ENCODE results near the gene CA5B. TPM values are rescaled to one million over a fixed set of nuclear protein-coding genes. Genes with fewer than 3 reads are reported as not detected.
A peak's percentile ranks its signal among the peaks of the same experiment; 100 is the strongest.
"Not testable (repeated sequence)": the region's sequence is repeated elsewhere in the genome, so short reads cannot be mapped to it uniquely, and the experiment has no call there.

The CA5B gene
- total RNA-seq, 1 donor from 2014 or later: 13.5 TPM

- DNase-seq (ENCODE audit: low spot score in 2 of 2): no peak
- H3K4me1 ChIP-seq: peaks cover 3 to 18% of the 10 kb centered on the region in 2 donors
- H3K9me3 ChIP-seq: no peaks in the 10 kb centered on the region
- no peak overlapping the region for H3K4me3 ChIP-seq
- intact Hi-C loops (cut with DNase I): no loop called here
- no peaks in the 10 kb centered on the region for H3K27me3 ChIP-seq
- no peak for TF ChIP-seq CTCF (IDR thresholded peaks at IDR 0.05)
- no peaks in the 10 kb centered on the region for H3K36me3 ChIP-seq
- no peak overlapping the region for H3K27ac ChIP-seq
Measured at GRCh38 chrX:15755091-15755490, 17.0 kb downstream of the CA5B start.

DNA sequence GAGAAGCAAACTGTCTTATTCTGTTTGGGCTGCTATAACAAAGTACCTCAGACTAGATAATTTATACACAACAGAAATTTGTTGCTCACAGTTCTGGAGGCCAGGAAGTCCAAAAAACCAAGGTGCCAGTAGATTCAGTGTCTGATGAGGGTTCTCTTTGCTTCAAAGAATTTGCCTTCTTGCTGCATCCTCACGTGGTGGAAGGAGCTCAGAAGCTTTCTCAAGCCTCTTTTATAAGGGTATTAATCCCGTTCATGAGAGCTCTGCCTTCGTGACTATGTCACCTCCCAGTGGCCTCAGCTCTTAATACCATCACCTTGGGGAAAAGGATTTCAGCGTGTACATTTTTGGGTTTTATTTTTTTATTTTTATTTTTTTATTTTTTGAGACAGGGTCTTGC, 20.1 kb downstream of the CA5B start:
- no peak for TF ChIP-seq CTCF (IDR thresholded peaks at IDR 0.05)
- Histone ChIP-seq H3K27ac (no peak overlapping the region), H3K4me1 (peaks cover 0 to under 1% of the 10 kb centered on the region in 2 donors), H3K36me3 (no peaks in the 10 kb centered on the region), H3K9me3 (no peaks in the 10 kb centered on the region), H3K4me3 (no peak overlapping the region), H3K27me3 (no peaks in the 10 kb centered on the region)
- DNase-seq (ENCODE audit: low spot score in 2 of 2): no peak
- intact Hi-C loops (cut with DNase I): no loop called here

GRCh38 chrX:15759886-15760285, 21.8 kb downstream of the CA5B start:
- H3K9me3 ChIP-seq; H3K27me3 ChIP-seq; H3K4me1 ChIP-seq; DNase-seq (ENCODE audit: low spot score in 2 of 2); H3K27ac ChIP-seq; H3K36me3 ChIP-seq; H3K4me3 ChIP-seq; intact Hi-C loops (cut with DNase I): not testable (repeated sequence)

DNA sequence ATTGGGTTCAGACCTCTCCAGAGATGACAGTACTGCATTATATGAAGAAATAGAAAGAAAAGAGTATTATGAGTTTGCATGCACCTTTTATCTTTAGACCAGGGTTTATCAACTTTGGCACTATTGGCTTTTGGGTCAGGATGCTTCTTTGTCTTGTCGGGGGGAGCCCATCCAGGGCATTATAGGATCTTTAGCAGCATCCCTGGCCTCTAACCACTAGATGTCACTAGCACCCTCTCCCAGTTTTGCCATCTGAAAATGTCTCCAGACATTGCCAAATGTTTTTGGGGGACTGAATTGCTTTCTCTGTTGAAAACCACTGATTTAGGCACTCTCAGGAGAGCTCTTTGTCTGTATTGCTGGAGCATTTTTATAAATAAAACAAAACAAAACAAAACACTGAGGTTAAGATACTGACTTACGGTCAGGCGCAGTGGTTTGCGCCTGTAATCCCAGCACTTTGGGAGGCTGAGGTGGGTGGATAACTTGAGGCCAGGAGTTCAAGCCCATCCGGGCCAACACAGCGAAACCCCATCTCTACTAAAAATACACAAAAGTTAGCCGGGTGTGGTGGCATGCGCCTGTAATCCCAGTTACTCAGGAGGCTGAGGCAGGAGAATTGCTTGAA, 23.6 kb downstream of the CA5B start:
- Histone ChIP-seq H3K27me3 (no peaks in the 10 kb centered on the region), H3K4me3 (no peak overlapping the region), H3K36me3 (peaks cover 0 to 4% of the 10 kb centered on the region in 2 donors), H3K4me1 (no peaks in the 10 kb centered on the region), H3K9me3 (no peaks in the 10 kb centered on the region), H3K27ac (no peak overlapping the region)
- intact Hi-C loops (cut with DNase I): no loop called here
- TF ChIP-seq CTCF (IDR thresholded peaks at IDR 0.05): peak; percentile 26 to 65 (median 48)
- DNase-seq (ENCODE audit: low spot score in 2 of 2): no peak

GRCh38 chrX:15769300-15769954, 31.4 kb downstream of the CA5B start:
- no peaks in the 10 kb centered on the region for H3K4me1 ChIP-seq
- H3K36me3 ChIP-seq: peaks cover 0 to 5% of the 10 kb centered on the region in 2 donors
- TF ChIP-seq CTCF (IDR thresholded peaks at IDR 0.05): no peak
- DNase-seq (ENCODE audit: low spot score in 2 of 2): no peak
- H3K27me3 ChIP-seq: no peaks in the 10 kb centered on the region
- intact Hi-C loops (cut with DNase I): no loop called here
- H3K27ac ChIP-seq: no peak overlapping the region
- H3K9me3 ChIP-seq: no peaks in the 10 kb centered on the region
- no peak overlapping the region for H3K4me3 ChIP-seq

- H3K27me3 ChIP-seq: no peaks in the 10 kb centered on the region
- no peaks in the 10 kb centered on the region for H3K4me1 ChIP-seq
- TF ChIP-seq CTCF (IDR thresholded peaks at IDR 0.05): no peak
- no peak overlapping the region for H3K4me3 ChIP-seq
- no peaks in the 10 kb centered on the region for H3K9me3 ChIP-seq
- intact Hi-C loops (cut with DNase I): no loop called here
- no peak for DNase-seq (ENCODE audit: low spot score in 2 of 2)
- peaks cover 21 to 53% of the 10 kb centered on the region in 2 donors for H3K36me3 ChIP-seq
- H3K27ac ChIP-seq: no peak overlapping the region
Measured at GRCh38 chrX:15781961-15782699, 44.1 kb downstream of the CA5B start.
